GOT3 (cell line): ENCODE data around the gene CECR2.

ENCODE experiments used
- DNase-seq: peaks from one replicate; lab custom pipeline; 2025; ENCODE audit warnings: mixed read lengths; lab: John Stamatoyannopoulos, UW

Gene CECR2

GRCh38 chr22:17369439-17370025, at the start of gene CECR2:
Gene CECR2 (plus strand): TSS chr22:17369460. CDS start chr22:17369784, 324 bp downstream.
- no peak for DNase-seq

- DNase-seq = no peak
These were observed 49.7 kb upstream of the CECR2 start for GRCh38 chr22:17319546-17319945.

- no peak for DNase-seq
These were observed 46.7 kb upstream of the CECR2 start for GRCh38 chr22:17322511-17322910.

- no peak for DNase-seq
These were observed 37.6 kb upstream of the CECR2 start for GRCh38 chr22:17331690-17332089.

GRCh38 chr22:17332109-17332800, 37.0 kb upstream of the CECR2 start:
- no peak for DNase-seq

- no peak for DNase-seq
These were observed 35.2 kb upstream of the CECR2 start for GRCh38 chr22:17334059-17334458.

- DNase-seq = no peak
These were observed 34.3 kb upstream of the CECR2 start for GRCh38 chr22:17334983-17335382.

GRCh38 chr22:17336061-17336460, 33.2 kb upstream of the CECR2 start:
- DNase-seq = no peak

GRCh38 chr22:17337639-17338038, 31.6 kb upstream of the CECR2 start:
- no peak for DNase-seq

- no peak for DNase-seq
These were observed 30.1 kb upstream of the CECR2 start for GRCh38 chr22:17339095-17339693.

- no peak for DNase-seq
These were observed 26.9 kb upstream of the CECR2 start for GRCh38 chr22:17342361-17342760.

- no peak for DNase-seq
These were observed 25.5 kb upstream of the CECR2 start for GRCh38 chr22:17343766-17344165.

GRCh38 chr22:17346578-17346977, 22.7 kb upstream of the CECR2 start:
- no peak for DNase-seq

GRCh38 chr22:17347724-17348123, 21.5 kb upstream of the CECR2 start:
- no peak for DNase-seq

- DNase-seq = no peak
These were observed 20.7 kb upstream of the CECR2 start for GRCh38 chr22:17348464-17349103.

- DNase-seq = no peak
These were observed 20.1 kb upstream of the CECR2 start for GRCh38 chr22:17349172-17349571.

- DNase-seq = no peak
These were observed 19.0 kb upstream of the CECR2 start for GRCh38 chr22:17350292-17350691.

GRCh38 chr22:17352798-17353197, 16.5 kb upstream of the CECR2 start:
- DNase-seq = no peak

- no peak for DNase-seq
These were observed 11.6 kb upstream of the CECR2 start for GRCh38 chr22:17357688-17358087.

- DNase-seq = no peak
These were observed 10.8 kb upstream of the CECR2 start for GRCh38 chr22:17358415-17358814.

- no peak for DNase-seq
These were observed 9.8 kb upstream of the CECR2 start for GRCh38 chr22:17359501-17359900.

- DNase-seq = no peak
These were observed 2.9 kb upstream of the CECR2 start for GRCh38 chr22:17366329-17366728.

- DNase-seq = no peak
These were observed 2.4 kb upstream of the CECR2 start for GRCh38 chr22:17366830-17367229.
